Stimulated activated CD8-positive, alpha-beta memory T cell treated with anti-CD3 and anti-CD28 coated beads, Interleukin-15, amount 100 ng/mL, for 48 hours (primary cell): ENCODE results near the gene OIT3.
"Not testable (repeated sequence)": the region's sequence is repeated elsewhere in the genome, so short reads cannot be mapped to it uniquely, and the experiment has no call there.

Source experiments
- DNase-seq, 2 donors: peaks; one replicate each; pipeline ENCODE4 v3.0.0-alpha.2; 2020; ENCODE audit warnings: low read depth in 2 of 2

Gene OIT3

DNA sequence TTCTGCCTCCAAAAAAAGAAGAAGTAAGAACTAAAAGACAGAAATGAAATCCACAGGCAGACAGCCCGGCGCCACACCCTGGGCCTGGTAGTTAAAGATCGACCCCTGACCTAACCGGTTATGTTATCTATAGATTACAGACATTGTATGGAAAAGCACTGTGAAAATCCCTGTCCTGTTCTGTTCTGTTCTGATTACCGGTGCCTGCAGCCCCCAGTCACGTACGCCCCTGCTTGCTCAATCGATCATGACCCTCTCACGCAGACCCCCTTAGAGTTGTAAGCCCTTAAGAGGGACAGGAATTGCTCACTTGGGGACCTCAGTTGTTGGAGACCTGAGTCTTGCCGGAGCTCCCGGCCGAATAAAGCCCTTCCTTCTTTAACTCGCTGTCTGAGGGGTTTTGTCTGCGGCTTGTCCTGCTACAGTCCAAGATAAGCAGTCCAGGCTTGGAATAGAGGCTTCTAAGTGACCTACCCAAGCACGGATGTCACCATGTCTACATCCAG lies 10.5 kb downstream of the OIT3 start:
- not testable (repeated sequence) for DNase-seq

- no peak for DNase-seq
These were observed 11.3 kb downstream of the OIT3 start for GRCh38 chr10:72904806-72905205.

DNA sequence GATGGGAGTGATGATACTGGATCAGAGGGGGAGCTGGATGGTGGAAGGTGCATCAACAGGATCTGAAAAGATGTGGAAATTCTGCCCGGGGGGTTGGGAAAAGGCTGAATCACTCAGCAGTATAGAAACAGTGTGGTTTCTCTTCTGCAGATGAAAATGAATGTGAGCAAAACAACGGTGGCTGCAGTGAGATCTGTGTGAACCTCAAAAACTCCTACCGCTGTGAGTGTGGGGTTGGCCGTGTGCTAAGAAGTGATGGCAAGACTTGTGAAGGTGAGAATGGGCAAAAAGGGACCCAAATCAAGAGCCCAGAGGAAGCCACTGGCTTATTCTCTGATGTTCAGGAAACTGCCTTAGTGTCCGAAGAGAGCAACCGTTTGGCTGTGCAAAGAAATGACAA lies 12.9 kb downstream of the OIT3 start:
- no peak for DNase-seq

DNA sequence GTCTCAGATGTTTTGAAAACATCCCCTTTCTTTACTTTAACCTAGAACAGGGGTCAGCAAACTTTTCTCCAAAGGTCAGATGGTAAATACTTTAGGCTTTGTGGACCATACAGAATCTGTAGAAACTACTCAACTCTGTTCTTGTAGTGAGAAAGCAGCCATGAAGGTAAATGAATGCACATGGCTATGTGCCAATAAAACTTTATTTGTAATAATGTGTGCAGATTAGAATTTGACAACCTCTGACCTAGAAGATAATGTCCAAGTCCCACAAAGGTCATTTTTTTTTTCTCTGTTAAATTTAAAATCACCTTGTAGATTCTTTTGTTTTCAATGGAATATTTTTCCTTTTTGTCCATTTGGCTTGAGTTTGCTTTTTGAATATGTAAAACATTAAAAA lies 17.2 kb downstream of the OIT3 start:
- no peak for DNase-seq

- DNase-seq, result no peak
These were observed 18.2 kb downstream of the OIT3 start for GRCh38 chr10:72911758-72912157.

GRCh38 chr10:72912736-72913135 lies 19.2 kb downstream of the OIT3 start:
- no peak for DNase-seq

- DNase-seq, result no peak
These were observed 19.7 kb downstream of the OIT3 start for GRCh38 chr10:72913287-72913686.

GRCh38 chr10:72917201-72917600 lies 23.7 kb downstream of the OIT3 start:
- not testable (repeated sequence) for DNase-seq

DNA sequence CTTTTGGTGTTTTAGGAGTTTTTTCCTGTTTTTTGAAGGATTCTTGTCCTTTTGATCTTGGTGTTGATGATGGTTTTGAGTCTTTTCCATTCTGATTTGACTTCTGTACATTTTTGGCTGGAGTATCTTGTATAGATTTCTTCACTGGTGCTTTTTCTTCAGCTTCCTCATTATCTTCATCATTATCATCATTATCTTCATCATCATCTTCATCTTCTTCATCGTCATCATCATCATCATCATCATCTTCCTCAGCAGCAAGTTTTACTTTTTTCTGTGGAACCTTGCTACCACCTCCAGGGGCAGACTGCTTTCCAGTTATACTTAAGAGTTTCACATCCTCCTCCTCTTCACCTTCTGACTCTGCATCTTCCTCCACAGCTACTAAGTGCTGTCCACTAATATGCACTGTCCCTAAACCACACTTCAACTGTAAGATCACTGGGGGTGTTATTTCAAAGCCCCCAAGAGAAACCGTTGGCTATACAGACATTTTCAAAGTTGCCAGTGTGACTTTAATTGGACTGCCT lies 24.3 kb downstream of the OIT3 start:
- DNase-seq, result not testable (repeated sequence)

GRCh38 chr10:72918352-72918751 lies 24.8 kb downstream of the OIT3 start:
- no peak for DNase-seq

DNA sequence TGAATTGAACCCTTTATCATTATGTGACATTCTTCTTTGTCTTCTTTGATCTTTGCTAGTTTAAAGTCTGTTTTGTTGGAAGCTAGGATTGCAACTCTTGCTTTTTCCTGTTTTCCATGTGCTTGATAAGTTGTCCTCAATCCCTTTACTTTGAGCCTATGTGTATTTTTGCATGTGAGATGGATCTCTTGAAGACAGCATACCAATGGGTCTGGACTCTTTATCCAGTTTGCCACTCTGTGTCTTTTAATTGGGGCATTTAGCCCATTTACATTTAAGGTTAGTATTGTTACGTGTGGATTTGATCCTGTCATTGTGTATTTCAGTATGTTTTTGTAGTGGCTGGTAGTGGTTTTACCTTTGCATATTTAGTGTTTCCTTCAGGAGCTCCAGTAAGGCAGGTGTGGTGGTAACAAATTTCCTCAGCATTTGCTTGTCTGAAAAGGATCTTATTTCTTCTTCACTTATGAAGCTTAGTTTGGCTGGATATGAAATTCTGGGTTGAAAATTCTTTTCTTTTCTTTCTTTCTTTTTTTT lies 27.7 kb downstream of the OIT3 start:
- DNase-seq, result not testable (repeated sequence)

DNA sequence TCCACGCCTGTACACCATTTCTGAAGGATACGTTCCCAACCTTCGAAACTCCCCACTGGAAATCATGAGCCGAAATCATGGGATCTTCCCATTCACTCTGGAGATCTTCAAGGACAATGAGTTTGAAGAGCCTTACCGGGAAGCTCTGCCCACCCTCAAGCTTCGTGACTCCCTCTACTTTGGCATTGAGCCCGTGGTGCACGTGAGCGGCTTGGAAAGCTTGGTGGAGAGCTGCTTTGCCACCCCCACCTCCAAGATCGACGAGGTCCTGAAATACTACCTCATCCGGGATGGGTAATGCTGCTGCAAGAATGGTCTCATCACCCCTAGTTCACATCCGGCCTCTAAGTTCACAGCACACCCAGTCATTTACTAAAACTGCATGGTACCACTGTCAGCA lies 30.8 kb downstream of the OIT3 start:
- DNase-seq, result no peak

GRCh38 chr10:72925951-72926465 lies 32.5 kb downstream of the OIT3 start:
- no peak for DNase-seq

- no peak for DNase-seq
These were observed 33.9 kb downstream of the OIT3 start for GRCh38 chr10:72927485-72927884.

GRCh38 chr10:72928798-72929197 lies 35.3 kb downstream of the OIT3 start:
- no peak for DNase-seq

DNA sequence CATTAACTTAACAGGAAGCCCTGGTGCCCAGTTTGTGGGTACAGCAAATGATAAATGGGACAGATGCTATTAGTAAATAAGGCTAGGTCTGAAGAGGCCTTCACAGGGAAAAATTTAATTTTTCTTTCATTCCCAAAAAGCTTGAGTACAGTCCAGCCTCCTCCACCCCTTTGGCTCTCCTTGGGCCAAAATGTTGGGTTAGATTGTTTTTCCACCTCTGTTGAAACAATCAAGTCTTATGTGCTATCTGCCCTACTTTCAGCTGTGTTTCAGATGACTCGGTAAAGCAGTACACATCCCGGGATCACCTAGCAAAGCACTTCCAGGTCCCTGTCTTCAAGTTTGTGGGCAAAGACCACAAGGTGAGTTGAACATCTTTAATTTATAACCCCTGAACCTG lies 36.7 kb downstream of the OIT3 start:
- no peak for DNase-seq

DNA sequence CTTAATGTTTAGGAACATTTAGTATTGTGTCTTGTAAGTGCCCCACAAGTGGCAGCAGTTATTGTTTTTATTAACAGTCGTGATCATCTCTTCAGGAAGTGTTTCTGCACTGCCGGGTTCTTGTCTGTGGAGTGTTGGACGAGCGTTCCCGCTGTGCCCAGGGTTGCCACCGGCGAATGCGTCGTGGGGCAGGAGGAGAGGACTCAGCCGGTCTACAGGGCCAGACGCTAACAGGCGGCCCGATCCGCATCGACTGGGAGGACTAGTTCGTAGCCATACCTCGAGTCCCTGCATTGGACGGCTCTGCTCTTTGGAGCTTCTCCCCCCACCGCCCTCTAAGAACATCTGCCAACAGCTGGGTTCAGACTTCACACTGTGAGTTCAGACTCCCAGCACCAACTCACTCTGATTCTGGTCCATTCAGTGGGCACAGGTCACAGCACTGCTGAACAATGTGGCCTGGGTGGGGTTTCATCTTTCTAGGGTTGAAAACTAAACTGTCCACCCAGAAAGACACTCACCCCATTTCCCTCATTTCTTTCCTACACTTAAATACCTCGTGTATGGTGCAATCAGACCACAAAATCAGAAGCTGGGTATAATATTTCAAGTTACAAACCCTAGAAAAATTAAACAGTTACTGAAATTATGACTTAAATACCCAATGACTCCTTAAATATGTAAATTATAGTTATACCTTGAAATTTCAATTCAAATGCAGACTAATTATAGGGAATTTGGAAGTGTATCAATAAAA lies 38.9 kb downstream of the OIT3 start:
- DNase-seq, result no peak

DNA sequence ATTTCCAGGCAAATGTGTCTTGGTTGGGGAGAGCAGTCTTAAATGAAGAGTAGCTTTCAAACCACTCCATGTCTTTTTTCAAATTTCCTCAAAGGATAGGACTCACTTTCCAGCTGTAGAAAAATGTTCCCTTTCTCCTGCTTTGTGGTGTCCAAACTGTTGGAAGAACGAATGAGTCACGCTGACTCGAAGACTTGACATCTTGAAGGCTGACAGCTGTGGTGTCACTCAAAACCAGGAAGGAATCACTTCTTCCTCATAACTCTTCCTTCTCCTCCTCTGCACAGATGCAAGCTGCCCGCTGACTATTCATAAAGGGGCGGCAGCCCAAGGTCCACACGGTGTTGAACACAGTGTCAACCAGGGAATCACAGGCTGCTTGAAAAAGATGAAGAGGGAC lies 41.8 kb downstream of the OIT3 start:
- no peak for DNase-seq

DNA sequence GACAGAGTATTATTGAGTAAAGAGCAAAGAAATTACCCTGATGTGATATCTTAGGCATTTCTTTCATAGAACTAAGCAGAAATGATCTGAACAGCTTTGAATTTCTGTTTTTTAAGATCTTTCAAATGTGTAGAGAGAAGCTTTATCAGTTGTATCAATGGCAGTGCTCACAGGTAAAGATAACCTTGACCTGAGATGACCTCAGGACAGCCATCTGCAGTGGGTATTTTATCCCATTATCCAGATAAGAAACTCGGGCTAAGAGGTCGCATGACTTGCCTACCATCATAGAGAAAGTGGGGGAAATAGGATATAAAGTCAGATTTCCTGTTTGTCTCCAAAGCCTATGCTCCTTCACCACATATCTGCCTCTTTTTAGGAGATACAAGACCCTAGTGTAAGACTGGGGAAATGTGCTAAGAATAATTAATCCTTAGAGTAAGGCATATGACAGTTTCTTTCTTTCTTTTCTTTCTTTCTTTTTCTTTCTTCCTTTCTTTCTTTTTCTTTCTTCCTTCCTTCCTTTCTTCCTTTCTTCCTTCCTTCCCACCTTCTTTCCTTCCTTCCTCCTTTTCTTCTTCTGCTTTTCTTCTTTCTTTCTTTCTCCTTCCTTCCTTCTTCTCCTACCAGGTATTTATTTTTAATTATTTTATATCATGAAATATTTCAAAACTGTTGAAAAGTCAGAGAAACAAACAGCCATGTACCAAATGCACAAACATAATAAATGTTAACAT lies 50.1 kb downstream of the OIT3 start:
- no peak for DNase-seq

DNA sequence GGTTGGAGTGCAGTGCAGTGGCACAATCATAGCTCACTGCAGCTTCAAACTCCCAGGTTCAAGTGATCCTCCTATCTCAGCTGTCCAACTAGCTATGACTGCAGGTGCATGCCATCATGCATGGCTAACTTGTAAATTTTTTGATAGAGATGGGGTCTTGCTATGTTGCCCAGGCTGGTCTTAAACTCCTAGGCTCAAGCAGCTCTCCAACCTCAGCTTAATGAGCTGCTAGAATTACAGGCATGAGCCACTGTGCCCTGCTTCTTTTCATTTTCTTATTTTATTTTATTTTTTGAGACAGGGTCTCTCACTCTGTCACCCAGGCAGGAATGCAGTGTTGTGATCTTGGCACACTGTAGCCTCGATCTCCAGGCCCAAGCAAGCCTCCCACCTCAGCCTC lies 53.4 kb downstream of the OIT3 start:
- DNase-seq, result no peak

- no peak for DNase-seq
These were observed 55.2 kb downstream of the OIT3 start for GRCh38 chr10:72948762-72949161.

- no peak for DNase-seq
These were observed 58.2 kb downstream of the OIT3 start for GRCh38 chr10:72951760-72952159.
